A549 (cell line): ENCODE results near the gene ITIH3. TPM values are rescaled to one million over a fixed set of nuclear protein-coding genes. Genes with fewer than 3 reads are reported as not detected.

Source experiments
- ATAC-seq, 2 experiments: fragments of 200-7000 bp in 1 of 2; fragments of >200 bp in 1 of 2; cut with Nextera tagmentation in 1 of 2; cut with Tn5 transposase in 1 of 2; 3 replicates each; pipeline versions ENCODE4 v1.8.0 to v1.9.1; 2018 to 2020; ENCODE audit warnings: mild to moderate bottlenecking in 1 of 2, moderate library complexity in 1 of 2
- CTCF ChIA-PET: fragments of 300-600 bp; sonication (Branson Sonifier 250); formaldehyde crosslinking; extraction: SDS; loops from one replicate; lab custom pipeline; 2021; ENCODE audit warnings: antibody characterized with exemption, inconsistent platforms; lab: Yijun Ruan, JAX
- POLR2A ChIA-PET: fragments of 350-600 bp; formaldehyde crosslinking; extraction: SDS; loops from one replicate; lab custom pipeline; 2021; ENCODE audit warnings: antibody characterized with exemption, inconsistent platforms; lab: Yijun Ruan, JAX
- DNase-seq, 2 experiments: peaks; one replicate each; pipeline versions ENCODE4 v3.0.0 to v3.0.0-alpha.2; 2011 to 2016; ENCODE audit warnings: low read depth in 1 of 2, low spot score in 1 of 2
- FAIRE-seq: peaks from 2 replicates; lab custom pipeline; 2011; peaks lifted over from hg19 to GRCh38; lab: Jason Lieb, UNC
- H3K27ac ChIP-seq, 2 experiments: fragments of >200 bp; sonication (Bioruptor Twin); formaldehyde crosslinking; 3 replicates each; pipeline ENCODE4 v1.5.1; 2016 to 2017
- H3K4me1 ChIP-seq: fragments of >200 bp; sonication (Bioruptor Twin); formaldehyde crosslinking; 3 replicates; pipeline ENCODE4 v1.6.1; 2016
- H3K4me2 ChIP-seq: fragments of >200 bp; sonication (Bioruptor Twin); formaldehyde crosslinking; 3 replicates; pipeline ENCODE4 v1.6.1; 2016
- H3K4me3 ChIP-seq: fragments of >200 bp; sonication (Bioruptor Twin); formaldehyde crosslinking; 3 replicates; pipeline ENCODE4 v1.5.1; 2016
- H3K9me3 ChIP-seq: fragments of >200 bp; sonication (Bioruptor Twin); formaldehyde crosslinking; 3 replicates; pipeline ENCODE4 v1.6.1; 2016
- CTCF ChIP-seq: fragments of >200 bp; sonication (Bioruptor Twin); formaldehyde crosslinking; IDR thresholded peaks from 3 replicates; pipeline ENCODE4 v1.5.1; 2016
- E2F6 ChIP-seq: IDR thresholded peaks from 2 replicates; pipeline ENCODE4 v1.6.1; 2012; ENCODE audit warnings: low read depth, borderline replicate concordance
- EHF ChIP-seq: fragments of 250-450 bp; sonication (Bioruptor Pico); IDR thresholded peaks from 2 replicates; pipeline ENCODE4 v1.5.0; 2020; ENCODE audit warnings: mild to moderate bottlenecking
- EHMT2 ChIP-seq: fragments of 200-600 bp; sonication (generic); IDR thresholded peaks from 2 replicates; pipeline ENCODE4 v1.6.1; 2016; ENCODE audit warnings: antibody characterized with exemption, low read depth, mild to moderate bottlenecking, moderate library complexity
- ELK1 ChIP-seq: fragments of 150-350 bp; IDR thresholded peaks from 2 replicates; pipeline ENCODE4 v1.6.1; 2014; ENCODE audit warnings: low read depth, mild to moderate bottlenecking, low read length
- ESRRA ChIP-seq: fragments of 150-350 bp; IDR thresholded peaks from 2 replicates; pipeline ENCODE4 v1.6.1; 2014; ENCODE audit warnings: mild to moderate bottlenecking, low read length, borderline replicate concordance
- FOSL2 ChIP-seq, 2 experiments: fragments of 450-650 bp in 1 of 2; fragments of >200 bp in 1 of 2; sonication (Bioruptor Twin) in 1 of 2; formaldehyde crosslinking; IDR thresholded peaks; 2 replicates each; pipeline versions ENCODE4 v1.5.0 to v1.6.1; 2016 to 2020; ENCODE audit warnings: mild to moderate bottlenecking in 1 of 2, moderate library complexity in 1 of 2
- HES2 ChIP-seq: fragments of >200 bp; sonication (Bioruptor Twin); formaldehyde crosslinking; IDR thresholded peaks from 2 replicates; pipeline ENCODE4 v1.6.1; 2016
- HEYL ChIP-seq: fragments of 250-450 bp; sonication (Bioruptor Pico); IDR thresholded peaks from 2 replicates; pipeline ENCODE4 v1.8.0; 2021; ENCODE audit warnings: mild to moderate bottlenecking, moderate library complexity
- HOXB13 ChIP-seq: fragments of 250-450 bp; sonication (Bioruptor Pico); IDR thresholded peaks from 2 replicates; pipeline ENCODE4 v1.5.0; 2020; ENCODE audit warnings: low read depth, mild to moderate bottlenecking, moderate library complexity
- JUN ChIP-seq, 2 experiments: fragments of >200 bp; sonication (Bioruptor Twin); formaldehyde crosslinking; IDR thresholded peaks; 2 replicates in 1 of 2; 3 replicates in 1 of 2; pipeline ENCODE4 v1.6.1; 2016 to 2017
- KDM5A ChIP-seq: fragments of 200-600 bp; sonication (generic); IDR thresholded peaks from 2 replicates; pipeline ENCODE4 v1.6.1; 2016; ENCODE audit warnings: antibody characterized with exemption, mild to moderate bottlenecking
- MAX ChIP-seq: IDR thresholded peaks from 2 replicates; pipeline ENCODE4 v1.6.1; 2012
- MAZ ChIP-seq: fragments of 150-350 bp; IDR thresholded peaks from 2 replicates; pipeline ENCODE4 v1.6.1; 2014; ENCODE audit warnings: antibody characterized with exemption, low read depth, low read length, borderline replicate concordance
- MYC ChIP-seq: IDR thresholded peaks from 2 replicates; pipeline ENCODE4 v1.6.1; 2012; ENCODE audit warnings: mild to moderate bottlenecking, inconsistent platforms, low read length, improper control_type of control experiment, borderline replicate concordance
- NR3C1 ChIP-seq: fragments of >200 bp; sonication (Bioruptor Twin); formaldehyde crosslinking; IDR thresholded peaks from 3 replicates; pipeline ENCODE4 v1.6.1; 2017
- PBX3 ChIP-seq: IDR thresholded peaks from 2 replicates; pipeline ENCODE4 v1.6.1; 2012
- POLR2A ChIP-seq: IDR thresholded peaks from 2 replicates; pipeline ENCODE4 v1.6.1; 2012; ENCODE audit warnings: mild to moderate bottlenecking, low read length
- POLR2AphosphoS2 ChIP-seq: conservative IDR thresholded peaks from 2 replicates; pipeline ENCODE4 v1.6.1; 2012; ENCODE audit warnings: low read length, improper control_type of control experiment, inconsistent platforms
- RARB ChIP-seq: fragments of 250-450 bp; sonication (Bioruptor Pico); IDR thresholded peaks from 2 replicates; pipeline ENCODE4 v1.8.0; 2021; ENCODE audit warnings: mild to moderate bottlenecking, moderate library complexity
- SMC3 ChIP-seq: fragments of >200 bp; sonication (Bioruptor Twin); formaldehyde crosslinking; IDR thresholded peaks from 3 replicates; pipeline ENCODE4 v1.6.1; 2018; ENCODE audit warnings: inconsistent platforms
- SREBF2 ChIP-seq: fragments of 450-650 bp; IDR thresholded peaks from 2 replicates; pipeline ENCODE4 v1.6.1; 2014; ENCODE audit warnings: mild to moderate bottlenecking, moderate library complexity
- TFCP2L1 ChIP-seq: fragments of 250-450 bp; sonication (Bioruptor Pico); IDR thresholded peaks from 2 replicates; pipeline ENCODE4 v1.5.0; 2021; ENCODE audit warnings: mild to moderate bottlenecking
- TP53 ChIP-seq: fragments of 250-450 bp; sonication (Bioruptor Pico); IDR thresholded peaks from 2 replicates; pipeline ENCODE4 v1.5.0; 2021; ENCODE audit warnings: mild to moderate bottlenecking, moderate library complexity
- USF2 ChIP-seq: fragments of 450-650 bp; IDR thresholded peaks from 2 replicates; pipeline ENCODE4 v1.6.1; 2014; ENCODE audit warnings: antibody characterized with exemption
- ZFP36 ChIP-seq: fragments of 450-650 bp; IDR thresholded peaks from 2 replicates; pipeline ENCODE4 v1.6.1; 2014; ENCODE audit warnings: borderline replicate concordance; ENCODE audit not compliant: partially characterized antibody
- WGBS: methylation state at CpG from one replicate; pipeline ENCODE4 v1.1.6; 2017; ENCODE audit errors: missing lambda C conversion rate; 5-methylcytosine and 5-hydroxymethylcytosine counted together
- polyA plus RNA-seq, 4 experiments: library from polyadenylated mRNA; depleted of rRNA in 3 of 4; stranded (reverse); fragments of >200 nt; fragmentation: RNase III in 1 of 4; extraction: RNeasy Plus Mini Kit Qiagen cat#74134 plus additional on column Dnase treatment in 1 of 4; gene quantifications; 2 replicates in 3 of 4; 3 replicates in 1 of 4; pipeline ENCODE4 v1.2.3, GENCODE V29; 2011 to 2017

The ITIH3 gene
- polyA plus RNA-seq, 2 of the 4 experiments (the other 2 are of a cell fraction) = 0.09 TPM; not detected in 1

- 72% methylated on average over 15 of the region's 17 CpGs for WGBS
- ATAC-seq (no peak), DNase-seq (no peak), FAIRE-seq (no peak)
- H3K27ac ChIP-seq = no peak overlapping the region
- no peaks in the 10 kb centered on the region for H3K4me1 ChIP-seq
- H3K4me3 ChIP-seq = no peak overlapping the region
- no peak overlapping the region for H3K4me2 ChIP-seq
- TF ChIP-seq MYC = no peak
- no peak for TF ChIP-seq ESRRA
- TF ChIP-seq TFCP2L1 (CRISPR knock-in tag) = no peak
- no peak for TF ChIP-seq EHMT2
- no peak for TF ChIP-seq TP53
- no peak for TF ChIP-seq POLR2AphosphoS2
- no peak for TF ChIP-seq E2F6
- TF ChIP-seq JUN (IDR thresholded peaks at IDR 0.05) = no peak
- TF ChIP-seq USF2 = no peak
- TF ChIP-seq HEYL (CRISPR knock-in tag) = no peak
- TF ChIP-seq ELK1 = no peak
- TF ChIP-seq KDM5A = no peak
- no peak for TF ChIP-seq EHF (CRISPR knock-in tag)
- no peak for TF ChIP-seq POLR2A
- no peak for TF ChIP-seq MAZ
- no peak for TF ChIP-seq FOSL2 (IDR thresholded peaks at IDR 0.05)
- TF ChIP-seq FOSL2 (CRISPR knock-in tag; IDR thresholded peaks at IDR 0.05) = no peak
- TF ChIP-seq MAX = no peak
- no peak for TF ChIP-seq HES2
- no peak for TF ChIP-seq RARB (CRISPR knock-in tag)
- CTCF ChIA-PET = interaction anchor here (0.8 to 1.8 kb wide), 3 partner anchors 9 to 28 kb away, joined by 3 to 4 read pairs (median 4); no protein-coding TSS in a partner anchor
- POLR2A ChIA-PET = no interaction called here
- no peaks in the 10 kb centered on the region for H3K9me3 ChIP-seq
Measured at GRCh38 chr3:52787672-52788625, 6.6 kb upstream of the ITIH3 start.

GRCh38 chr3:52788890-52789745 is 5.5 kb upstream of the ITIH3 start:
- WGBS = 80% methylated on average over 12 of the region's 16 CpGs
- H3K4me2 ChIP-seq = no peak overlapping the region
- DNase-seq = no peak
- no peak overlapping the region for H3K4me3 ChIP-seq
- POLR2A ChIA-PET = no interaction called here
- H3K4me1 ChIP-seq = no peaks in the 10 kb centered on the region
- CTCF ChIA-PET = interaction anchor here (0.9 kb wide), 1 partner anchor 10 kb away, joined by 3 read pairs; no protein-coding TSS in a partner anchor
- FAIRE-seq = no peak
- H3K9me3 ChIP-seq = no peaks in the 10 kb centered on the region
- no peak for ATAC-seq
- no peak overlapping the region for H3K27ac ChIP-seq
- no peak for TF ChIP-seq E2F6
- no peak for TF ChIP-seq NR3C1
- TF ChIP-seq CTCF = no peak
- TF ChIP-seq SMC3 = no peak
- TF ChIP-seq PBX3 = no peak
- no peak for TF ChIP-seq USF2
- no peak for TF ChIP-seq SREBF2
- TF ChIP-seq JUN (IDR thresholded peaks at IDR 0.05) = no peak
- TF ChIP-seq HOXB13 = no peak
- no peak for TF ChIP-seq POLR2AphosphoS2
- TF ChIP-seq EHF (CRISPR knock-in tag) = no peak
- no peak for TF ChIP-seq ZFP36
- TF ChIP-seq MAZ = no peak
